Subcutaneous abdominal adipose tissue (tissue), 5 donors: ENCODE measurements around the gene HECTD4.
"Not testable (repeated sequence)": the region's sequence is repeated elsewhere in the genome, so short reads cannot be mapped to it uniquely, and the experiment has no call there.

ENCODE experiments used
- H3K27ac ChIP-seq: one replicate; pipeline ENCODE4 v1.7.0; 2013; ENCODE audit warnings: low read depth, mild to moderate bottlenecking, inconsistent platforms, low read length, moderate library complexity
- H3K27me3 ChIP-seq, 5 donors: one replicate each; pipeline ENCODE4 v1.7.0; 2013; ENCODE audit warnings: low read length in 5 of 5, inconsistent platforms in 1 of 5; ENCODE audit not compliant: control insufficient read depth in 5 of 5, insufficient read depth in 4 of 5
- H3K36me3 ChIP-seq, 5 donors: one replicate each; pipeline ENCODE4 v1.7.0; 2013; ENCODE audit warnings: low read length in 5 of 5; ENCODE audit not compliant: control insufficient read depth in 5 of 5, insufficient read depth in 5 of 5
- H3K4me1 ChIP-seq, 5 donors: one replicate each; pipeline ENCODE4 v1.7.0; 2013; ENCODE audit warnings: low read length in 5 of 5, mild to moderate bottlenecking in 3 of 5, moderate library complexity in 1 of 5; ENCODE audit not compliant: control insufficient read depth in 5 of 5, insufficient read depth in 5 of 5
- H3K4me3 ChIP-seq, 5 donors: one replicate each; pipeline ENCODE4 v1.7.0; 2013; ENCODE audit warnings: low read length in 5 of 5, low read depth in 1 of 5
- H3K9ac ChIP-seq, 5 donors: one replicate each; pipeline ENCODE4 v1.7.0; 2013; ENCODE audit warnings: low read length in 5 of 5, mild to moderate bottlenecking in 4 of 5, moderate library complexity in 3 of 5
- H3K9me3 ChIP-seq, 5 donors: one replicate each; pipeline ENCODE4 v1.7.0; 2013; ENCODE audit warnings: low read length in 5 of 5; ENCODE audit not compliant: control insufficient read depth in 5 of 5
- donor health status: healthy.
- donor health status: healthy.
- donor health status: healthy.
- donor health status: healthy.
- donor health status: healthy.

HECTD4 gene

DNA sequence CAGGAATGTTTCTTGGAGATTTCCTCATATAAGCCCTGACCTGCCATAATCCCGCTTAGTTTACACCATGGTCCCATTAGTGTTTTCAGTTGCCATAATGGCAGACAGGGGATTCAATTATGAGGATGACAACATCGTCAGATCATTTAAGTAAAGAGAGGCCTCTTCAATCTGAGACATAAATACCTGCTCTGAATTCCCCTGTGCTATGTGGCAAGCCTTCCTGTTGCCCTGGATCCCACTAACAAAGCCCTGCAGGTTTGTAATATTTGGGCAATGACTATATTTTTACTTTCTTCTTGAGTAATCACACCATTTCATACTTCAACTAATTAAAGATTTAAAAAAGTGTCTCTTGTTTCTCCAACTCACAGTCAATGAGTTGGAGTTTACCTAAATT, 147.9 kb downstream of the HECTD4 start:
- Histone ChIP-seq H3K4me3 (no peak overlapping the region), H3K4me1 (no peaks in the 10 kb centered on the region), H3K9me3 (no peaks in the 10 kb centered on the region), H3K27ac (no peak overlapping the region), H3K9ac (no peak overlapping the region), H3K36me3 (peaks cover 45 to 85% (median 84%) of the 10 kb centered on the region in 5 donors), H3K27me3 (no peaks in the 10 kb centered on the region)

DNA sequence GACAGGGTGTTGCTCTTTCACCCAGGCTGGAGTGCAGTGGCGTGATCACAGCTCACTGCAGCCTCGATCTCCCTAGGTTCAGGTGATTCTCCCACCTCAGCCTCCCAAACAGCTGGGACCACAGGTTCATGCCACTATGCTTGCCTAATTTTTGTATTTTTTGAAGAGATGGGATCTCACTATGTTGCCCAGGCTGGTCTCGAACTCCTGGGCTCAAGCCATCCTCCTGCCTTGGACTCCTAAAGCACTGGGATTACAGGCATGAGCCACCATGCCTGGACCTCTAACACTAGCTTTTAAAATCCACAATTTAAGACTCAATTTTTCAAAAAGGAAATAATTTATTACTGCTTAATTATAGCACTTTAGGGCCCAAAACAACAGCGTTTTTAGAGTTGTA, 149.0 kb downstream of the HECTD4 start:
- Histone ChIP-seq H3K36me3 (peaks cover 51 to 87% (median 84%) of the 10 kb centered on the region in 5 donors), H3K27ac (no peak overlapping the region), H3K4me3 (no peak overlapping the region), H3K9ac (no peak overlapping the region), H3K27me3 (no peaks in the 10 kb centered on the region), H3K4me1 (no peaks in the 10 kb centered on the region), H3K9me3 (no peaks in the 10 kb centered on the region)

DNA sequence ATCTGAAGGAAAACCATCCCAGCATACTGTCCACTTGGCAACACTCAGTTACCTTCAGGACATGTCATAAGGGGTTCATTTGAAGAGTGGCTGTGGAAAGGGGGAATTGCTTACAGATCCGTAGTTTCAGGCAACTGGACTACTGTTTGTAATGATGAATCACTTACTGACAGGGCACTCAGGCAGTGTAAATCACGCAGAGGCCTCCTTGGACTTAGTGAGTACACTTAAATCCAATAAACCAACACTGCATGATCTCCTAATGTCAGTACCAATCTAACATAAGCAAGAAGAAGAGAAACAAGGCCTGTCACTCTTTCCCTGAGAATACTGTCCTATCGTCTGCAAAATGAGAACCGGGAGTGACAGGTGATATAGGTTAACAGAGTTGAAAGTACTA, 152.1 kb downstream of the HECTD4 start:
- H3K9me3 ChIP-seq = no peaks in the 10 kb centered on the region
- no peaks in the 10 kb centered on the region for H3K27me3 ChIP-seq
- H3K4me3 ChIP-seq = no peak overlapping the region
- peaks cover 53 to 88% (median 79%) of the 10 kb centered on the region in 5 donors for H3K36me3 ChIP-seq
- H3K27ac ChIP-seq = no peak overlapping the region
- no peak overlapping the region for H3K9ac ChIP-seq
- no peaks in the 10 kb centered on the region for H3K4me1 ChIP-seq

DNA sequence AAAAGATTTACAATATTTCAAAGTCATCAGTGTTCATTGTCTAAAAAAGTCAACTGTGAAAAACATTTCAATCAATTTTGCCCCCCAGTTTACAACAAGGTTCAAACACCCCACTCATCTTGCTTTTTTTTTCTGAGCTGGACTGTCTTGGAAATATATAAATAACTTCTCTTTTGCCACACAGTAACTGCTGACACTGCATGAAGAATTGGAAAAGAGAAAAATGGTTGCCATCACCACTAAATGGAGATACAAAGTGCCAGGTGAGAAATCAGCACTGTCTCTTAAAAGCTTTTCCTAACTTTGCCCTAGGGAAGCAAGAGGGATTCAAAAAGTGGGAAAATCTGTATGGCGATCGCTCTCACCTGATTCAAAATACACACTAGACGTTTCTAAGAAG, 155.5 kb downstream of the HECTD4 start:
- H3K9me3 ChIP-seq = no peaks in the 10 kb centered on the region
- no peaks in the 10 kb centered on the region for H3K4me1 ChIP-seq
- H3K27ac ChIP-seq = no peak overlapping the region
- peaks cover 41 to 75% (median 68%) of the 10 kb centered on the region in 5 donors for H3K36me3 ChIP-seq
- no peaks in the 10 kb centered on the region for H3K27me3 ChIP-seq
- H3K9ac ChIP-seq = no peak overlapping the region
- no peak overlapping the region for H3K4me3 ChIP-seq

DNA sequence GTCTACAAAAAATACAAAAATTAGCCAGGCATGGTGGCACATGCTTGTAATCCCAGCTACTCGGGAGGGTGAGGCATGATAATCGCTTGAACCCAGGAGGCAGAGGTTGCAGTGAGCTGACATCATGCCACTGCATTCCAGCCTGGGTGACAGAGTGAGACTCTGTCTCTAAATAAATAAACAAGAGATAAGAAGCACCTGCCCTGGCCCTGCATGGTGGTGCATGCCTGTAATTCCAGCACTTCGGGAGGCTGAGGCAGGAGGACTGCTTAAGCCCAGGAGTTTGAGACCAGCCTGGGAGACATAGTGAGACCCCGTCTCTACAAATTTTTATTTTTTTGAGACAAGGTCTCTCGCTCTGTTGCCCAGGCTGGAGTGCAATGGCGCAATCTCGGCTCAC, 161.6 kb downstream of the HECTD4 start:
- not testable (repeated sequence) for H3K27ac ChIP-seq, H3K4me3 ChIP-seq, H3K9ac ChIP-seq, H3K9me3 ChIP-seq, H3K27me3 ChIP-seq, H3K4me1 ChIP-seq
- peaks cover 12 to 52% (median 37%) of the 10 kb centered on the region in 5 donors for H3K36me3 ChIP-seq

DNA sequence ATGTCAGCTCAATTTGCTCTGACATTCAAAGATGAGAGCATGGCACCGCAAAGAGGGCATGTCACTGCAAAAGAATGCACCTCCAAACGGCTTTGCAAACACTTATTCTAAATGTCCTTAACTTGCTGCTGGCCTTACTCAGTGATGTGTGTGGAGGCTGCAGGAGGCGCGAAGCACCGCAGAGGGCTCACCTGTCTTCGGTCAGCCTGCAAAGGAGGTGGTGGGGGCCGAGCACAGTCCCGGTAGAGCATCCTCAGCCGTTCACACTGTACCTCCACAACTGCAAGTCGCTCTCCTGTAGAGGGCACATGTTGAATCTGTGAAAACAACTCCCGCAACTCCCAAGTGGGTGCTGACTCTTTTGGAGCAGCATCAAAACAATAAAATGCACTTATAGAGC, 163.0 kb downstream of the HECTD4 start:
- Histone ChIP-seq H3K27ac (no peak overlapping the region), H3K4me1 (no peaks in the 10 kb centered on the region), H3K4me3 (no peak overlapping the region), H3K9ac (no peak overlapping the region), H3K27me3 (no peaks in the 10 kb centered on the region), H3K36me3 (peaks cover 12 to 61% (median 40%) of the 10 kb centered on the region in 5 donors), H3K9me3 (no peaks in the 10 kb centered on the region)

DNA sequence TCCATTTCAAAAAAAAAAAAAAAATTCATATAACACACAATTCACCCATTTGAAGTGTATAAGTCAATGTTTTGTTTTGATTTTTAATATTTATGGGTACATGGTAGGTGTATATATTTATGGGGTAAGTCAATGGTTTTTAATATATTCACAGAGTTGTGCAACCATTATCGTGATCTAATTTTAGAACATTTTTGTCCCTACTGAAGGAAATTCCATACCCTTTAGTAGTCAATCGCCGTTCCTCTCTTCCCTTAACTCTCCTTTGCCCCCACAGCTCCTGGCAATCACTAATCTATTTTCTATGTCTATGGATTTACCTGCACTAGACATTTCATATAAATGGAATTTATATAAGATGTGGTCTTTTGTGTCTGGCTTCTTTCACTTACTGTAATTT, 164.1 kb downstream of the HECTD4 start:
- Histone ChIP-seq H3K27ac (no peak overlapping the region), H3K4me3 (no peak overlapping the region), H3K4me1 (no peaks in the 10 kb centered on the region), H3K36me3 (peaks cover 12 to 64% (median 45%) of the 10 kb centered on the region in 5 donors), H3K27me3 (no peaks in the 10 kb centered on the region), H3K9me3 (no peaks in the 10 kb centered on the region), H3K9ac (no peak overlapping the region)

DNA sequence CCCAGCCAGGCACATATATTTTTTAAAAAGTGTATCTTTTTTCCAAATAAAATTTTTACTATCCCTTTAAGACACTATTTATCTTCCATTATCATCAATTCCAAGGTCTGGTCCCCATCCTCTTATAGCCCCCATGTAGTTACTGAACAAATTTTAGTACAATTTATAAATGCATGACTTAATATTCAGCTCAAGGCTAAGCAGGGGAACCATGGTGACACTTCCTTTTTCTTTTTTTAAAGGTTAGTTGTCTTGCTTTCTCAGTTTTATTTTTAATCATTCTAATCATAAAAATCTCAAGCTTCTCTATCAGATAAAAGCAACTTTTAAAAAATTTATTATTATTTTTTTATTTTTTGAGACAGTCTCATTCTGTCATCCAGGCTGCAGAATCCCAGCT, 164.6 kb downstream of the HECTD4 start:
- Histone ChIP-seq H3K4me1 (no peaks in the 10 kb centered on the region), H3K36me3 (peaks cover 12 to 63% (median 41%) of the 10 kb centered on the region in 5 donors), H3K9ac (no peak overlapping the region), H3K27me3 (no peaks in the 10 kb centered on the region), H3K27ac (no peak overlapping the region), H3K4me3 (no peak overlapping the region), H3K9me3 (no peaks in the 10 kb centered on the region)

DNA sequence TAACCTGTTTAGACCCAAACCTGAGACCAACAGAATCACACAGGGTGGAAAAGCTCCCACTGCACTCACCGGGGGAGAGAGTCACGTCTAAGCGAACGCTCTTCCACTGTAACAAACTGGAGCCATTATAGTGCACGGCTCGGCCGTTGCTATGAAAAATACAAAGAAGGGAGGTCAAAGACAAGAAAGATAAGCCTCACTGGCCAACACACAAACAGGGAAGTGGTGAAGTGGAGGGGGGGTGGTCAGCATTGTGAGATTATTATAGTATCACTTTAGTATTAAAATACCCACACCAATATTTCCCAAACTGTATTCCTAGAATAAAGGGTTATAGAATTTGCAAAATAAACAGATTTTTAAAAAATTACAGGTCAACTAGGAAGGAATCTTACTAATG, 166.0 kb downstream of the HECTD4 start:
- no peak overlapping the region for H3K27ac ChIP-seq
- H3K36me3 ChIP-seq = peaks cover 24 to 72% (median 53%) of the 10 kb centered on the region in 5 donors
- H3K27me3 ChIP-seq = no peaks in the 10 kb centered on the region
- no peaks in the 10 kb centered on the region for H3K4me1 ChIP-seq
- no peak overlapping the region for H3K4me3 ChIP-seq
- H3K9ac ChIP-seq = no peak overlapping the region
- H3K9me3 ChIP-seq = no peaks in the 10 kb centered on the region

DNA sequence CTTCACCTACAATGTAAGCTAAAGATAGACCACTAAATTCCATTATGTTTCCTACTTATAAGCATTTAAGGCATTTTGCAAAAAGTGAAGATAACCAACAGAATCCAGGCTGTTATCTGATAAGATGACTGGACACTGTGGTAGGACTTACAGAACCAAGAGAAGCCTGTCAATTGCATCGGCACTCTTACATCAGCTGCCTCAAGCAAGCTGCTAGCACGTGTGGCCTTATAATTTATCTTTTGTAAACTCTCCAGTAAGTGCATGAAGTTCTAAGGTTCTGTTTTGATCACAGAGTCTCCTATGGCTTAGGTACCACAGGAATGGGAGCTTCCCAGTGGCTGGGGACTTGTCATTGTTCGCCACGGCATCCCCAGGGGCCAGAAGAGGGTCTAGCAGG, 168.2 kb downstream of the HECTD4 start:
- Histone ChIP-seq H3K4me1 (no peaks in the 10 kb centered on the region), H3K27me3 (no peaks in the 10 kb centered on the region), H3K4me3 (no peak overlapping the region), H3K27ac (no peak overlapping the region), H3K9ac (no peak overlapping the region), H3K36me3 (peaks cover 30 to 82% (median 68%) of the 10 kb centered on the region in 5 donors), H3K9me3 (no peaks in the 10 kb centered on the region)
